Amniotic stem cell (primary cell): ENCODE data around the gene ATXN7.

Experiments used
- DNase-seq: peaks from one replicate; lab custom pipeline; 2025; lab: John Stamatoyannopoulos, UW

The ATXN7 gene, protein sequence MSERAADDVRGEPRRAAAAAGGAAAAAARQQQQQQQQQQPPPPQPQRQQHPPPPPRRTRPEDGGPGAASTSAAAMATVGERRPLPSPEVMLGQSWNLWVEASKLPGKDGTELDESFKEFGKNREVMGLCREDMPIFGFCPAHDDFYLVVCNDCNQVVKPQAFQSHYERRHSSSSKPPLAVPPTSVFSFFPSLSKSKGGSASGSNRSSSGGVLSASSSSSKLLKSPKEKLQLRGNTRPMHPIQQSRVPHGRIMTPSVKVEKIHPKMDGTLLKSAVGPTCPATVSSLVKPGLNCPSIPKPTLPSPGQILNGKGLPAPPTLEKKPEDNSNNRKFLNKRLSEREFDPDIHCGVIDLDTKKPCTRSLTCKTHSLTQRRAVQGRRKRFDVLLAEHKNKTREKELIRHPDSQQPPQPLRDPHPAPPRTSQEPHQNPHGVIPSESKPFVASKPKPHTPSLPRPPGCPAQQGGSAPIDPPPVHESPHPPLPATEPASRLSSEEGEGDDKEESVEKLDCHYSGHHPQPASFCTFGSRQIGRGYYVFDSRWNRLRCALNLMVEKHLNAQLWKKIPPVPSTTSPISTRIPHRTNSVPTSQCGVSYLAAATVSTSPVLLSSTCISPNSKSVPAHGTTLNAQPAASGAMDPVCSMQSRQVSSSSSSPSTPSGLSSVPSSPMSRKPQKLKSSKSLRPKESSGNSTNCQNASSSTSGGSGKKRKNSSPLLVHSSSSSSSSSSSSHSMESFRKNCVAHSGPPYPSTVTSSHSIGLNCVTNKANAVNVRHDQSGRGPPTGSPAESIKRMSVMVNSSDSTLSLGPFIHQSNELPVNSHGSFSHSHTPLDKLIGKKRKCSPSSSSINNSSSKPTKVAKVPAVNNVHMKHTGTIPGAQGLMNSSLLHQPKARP

DNA sequence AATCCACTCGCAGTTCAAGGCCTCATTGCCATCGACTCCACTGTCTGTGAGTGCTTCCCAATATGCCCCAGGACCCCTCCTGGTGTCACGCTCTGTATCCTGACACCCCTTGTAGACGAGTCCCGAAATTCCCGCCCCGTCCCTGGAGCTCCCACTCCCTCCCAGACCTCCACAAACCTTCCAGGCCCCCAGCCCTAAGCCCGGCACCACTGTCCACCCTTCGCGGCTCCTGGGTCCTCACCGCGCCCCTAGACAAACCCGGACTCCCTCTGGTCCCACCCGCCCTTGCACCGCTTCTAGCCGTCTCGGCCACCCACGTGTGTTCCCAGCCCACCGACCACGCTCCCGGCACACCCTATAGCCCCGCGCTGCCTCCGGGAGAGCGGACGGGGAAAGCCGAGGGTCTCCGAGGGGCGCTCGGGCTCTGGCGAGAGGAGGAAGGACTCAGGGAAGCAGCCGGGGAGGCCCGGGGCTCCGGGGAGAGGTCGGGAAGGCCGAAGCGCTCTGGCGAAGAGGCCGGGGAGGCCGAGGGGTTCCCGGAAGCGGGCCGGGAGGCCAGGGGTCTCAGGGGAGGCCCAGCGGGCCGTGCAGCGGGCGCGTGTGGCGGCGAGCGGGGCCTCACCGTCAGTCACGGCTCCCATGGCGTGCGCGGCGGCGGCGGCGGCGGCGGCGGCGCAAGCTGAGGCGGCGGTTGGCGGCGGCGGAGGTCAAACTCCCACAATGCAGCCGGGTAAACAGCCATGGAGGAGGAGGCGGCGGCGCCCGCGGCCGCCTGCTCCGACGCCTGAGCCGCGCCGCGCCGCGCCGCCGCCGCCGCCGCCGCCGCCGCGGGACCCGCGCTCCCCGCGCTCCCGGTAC lies at the start of gene ATXN7, which contains the start of gene THOC7:
Gene ATXN7 (plus strand): TSS at position 718 of the 858 bp plus-strand sequence. CDS start 48,732 bp downstream, outside the sequence.
Gene THOC7 (minus strand): TSS at position 656 of the 858 bp plus-strand sequence. CDS start 15 bp downstream, at position 641.
- peak; percentile 37 for DNase-seq

DNA sequence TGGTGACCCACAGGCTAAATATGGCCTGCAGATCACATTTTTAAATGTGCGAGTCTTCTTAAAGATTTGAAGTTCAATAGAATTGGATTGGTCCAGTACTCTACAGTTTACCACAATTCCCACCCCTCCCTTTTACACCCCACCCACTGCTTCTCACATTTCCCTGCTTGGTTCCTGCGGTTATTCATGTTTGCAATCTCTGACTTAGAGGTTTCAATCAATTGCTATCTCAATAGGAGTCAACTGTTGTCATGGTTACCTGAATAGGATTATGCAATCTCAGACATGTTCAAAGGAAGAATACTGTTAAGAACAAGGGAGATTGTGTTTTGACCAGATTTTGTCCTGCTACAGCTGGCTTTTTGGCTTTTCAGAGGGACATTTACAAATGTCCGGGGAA lies 49.4 kb upstream of the ATXN7 start:
- no peak for DNase-seq

DNA sequence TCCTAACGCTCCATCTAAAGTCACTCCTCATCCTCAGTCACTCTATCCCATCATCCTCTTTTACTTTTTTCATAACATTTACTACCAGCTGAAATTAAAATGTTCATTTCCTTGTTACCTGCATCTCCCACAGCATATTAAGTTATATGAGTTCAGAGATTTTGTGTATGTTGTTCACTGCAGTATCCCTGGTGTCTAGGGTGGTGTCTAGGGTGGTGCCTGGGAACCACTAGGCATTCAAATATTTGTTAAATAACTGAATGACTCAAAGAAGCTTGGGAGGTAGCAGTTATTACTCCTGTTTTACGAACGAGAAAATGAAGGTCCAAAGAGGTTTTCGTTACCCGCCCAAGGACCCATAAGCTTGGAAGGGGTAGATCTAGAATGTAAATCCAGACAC lies 46.4 kb upstream of the ATXN7 start:
- DNase-seq: no peak

DNA sequence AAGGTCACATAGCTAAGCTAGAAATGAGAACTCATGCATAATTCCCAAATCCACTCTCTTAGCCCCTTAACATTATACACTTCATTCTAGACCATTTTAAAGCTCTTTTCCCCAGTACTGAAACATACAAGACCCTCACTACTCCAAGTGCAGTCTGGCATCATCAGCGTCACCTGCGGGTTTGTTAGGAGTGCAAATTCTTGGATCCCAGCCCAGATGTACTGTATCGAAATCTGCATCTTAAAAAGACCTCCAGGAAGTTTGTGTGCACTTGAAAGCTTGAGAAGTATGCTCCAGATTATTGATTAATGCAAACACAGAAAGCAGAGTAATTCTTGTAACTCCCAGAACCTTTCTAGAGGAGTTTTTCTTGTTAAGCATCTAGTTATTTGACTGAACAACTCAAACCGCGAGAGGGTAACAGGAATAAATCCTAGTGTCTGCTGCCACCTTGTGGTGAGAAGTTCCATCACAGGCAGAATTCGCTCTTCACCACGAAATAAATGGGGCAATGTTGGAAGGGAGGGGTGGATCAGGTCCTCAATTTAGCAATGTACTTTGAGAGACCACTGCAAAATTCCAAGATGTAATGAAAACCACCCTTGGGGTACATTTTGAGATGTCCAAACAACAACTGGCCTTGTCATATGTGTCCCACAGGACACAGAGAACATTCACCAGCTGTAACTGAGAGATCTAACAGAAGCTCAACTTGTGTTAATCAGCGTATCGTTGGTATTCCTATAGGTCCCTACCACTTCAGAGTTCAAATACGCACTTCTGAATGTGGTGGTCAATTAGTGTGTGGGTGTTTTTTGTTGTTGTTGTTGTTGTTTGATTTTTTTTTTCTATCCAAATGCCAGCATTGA lies 45.2 kb upstream of the ATXN7 start:
- DNase-seq: peak; percentile 37

DNA sequence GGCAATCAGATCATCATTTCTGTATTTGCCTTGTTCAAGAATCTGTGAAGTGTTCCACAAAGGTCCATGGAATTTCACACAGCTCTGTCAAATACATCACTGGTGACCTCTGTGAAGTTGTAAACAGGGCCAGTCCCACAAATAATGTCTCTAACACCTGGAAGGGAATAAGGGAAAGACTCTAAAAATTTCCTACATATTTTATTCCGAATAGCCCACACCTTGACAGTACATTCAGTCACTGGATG lies 44.6 kb upstream of the ATXN7 start, which contains the start of gene C3orf49:
Gene C3orf49 (plus strand): TSS at position 149 of the 248 bp plus-strand sequence. CDS start 173 bp downstream, outside the sequence.
- no peak for DNase-seq

DNA sequence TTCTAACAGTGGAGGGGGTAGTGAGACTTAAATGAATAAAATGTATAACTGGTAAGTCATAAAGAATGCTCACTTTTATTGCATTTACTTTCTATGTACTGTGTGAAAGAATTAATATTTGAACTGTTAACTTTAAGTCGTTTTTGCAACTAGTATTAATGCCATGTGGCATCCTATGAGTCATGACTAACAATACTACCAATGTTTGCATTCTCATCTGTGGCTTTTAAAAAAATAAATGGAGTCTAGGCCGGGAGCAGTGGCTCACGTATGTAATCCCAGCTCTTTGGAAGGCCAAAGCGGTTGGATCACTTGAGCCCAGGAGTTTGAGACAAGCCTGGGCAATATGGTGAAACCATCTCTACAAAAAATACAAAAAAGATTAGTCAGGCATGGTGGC lies 39.4 kb upstream of the ATXN7 start:
- DNase-seq: peak; percentile 4

DNA sequence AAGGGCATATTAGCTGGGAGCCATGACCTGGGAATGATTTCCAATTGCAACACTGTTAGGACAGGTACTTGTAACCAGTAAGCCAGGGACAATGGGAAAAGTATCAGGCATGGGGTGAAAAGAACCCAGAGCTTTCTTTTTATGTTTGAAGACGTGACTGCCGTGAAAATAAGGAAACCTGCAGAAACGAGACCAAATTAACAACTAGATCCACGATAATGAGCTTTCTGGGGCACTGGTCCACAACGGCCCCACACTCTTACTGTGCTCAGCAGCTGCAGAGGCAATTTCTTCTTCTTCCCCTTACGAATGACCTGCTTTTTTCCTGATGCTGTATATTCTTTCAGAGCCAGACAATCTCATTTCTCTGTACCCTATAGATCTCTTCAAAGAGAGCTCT lies 33.1 kb upstream of the ATXN7 start:
- no peak for DNase-seq

DNA sequence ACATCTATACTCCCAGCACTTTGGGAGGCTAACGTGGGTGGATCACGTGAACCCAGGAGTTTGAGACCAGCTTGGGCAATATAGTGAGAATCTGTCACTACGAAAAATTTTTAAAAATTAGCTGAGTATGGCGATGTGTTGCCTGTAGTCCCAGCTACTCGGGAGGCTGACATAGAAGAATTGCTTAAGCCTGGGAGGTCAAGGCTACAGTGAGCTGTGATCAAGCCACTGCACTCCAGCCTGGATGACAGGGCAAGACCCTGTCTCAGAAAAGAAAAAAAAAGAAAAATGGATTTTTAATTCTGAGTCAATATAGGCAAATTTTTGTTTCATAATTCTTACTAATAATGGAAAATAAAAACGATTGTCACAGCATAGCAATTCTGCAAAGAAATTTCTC lies 31.3 kb upstream of the ATXN7 start:
- no peak for DNase-seq

DNA sequence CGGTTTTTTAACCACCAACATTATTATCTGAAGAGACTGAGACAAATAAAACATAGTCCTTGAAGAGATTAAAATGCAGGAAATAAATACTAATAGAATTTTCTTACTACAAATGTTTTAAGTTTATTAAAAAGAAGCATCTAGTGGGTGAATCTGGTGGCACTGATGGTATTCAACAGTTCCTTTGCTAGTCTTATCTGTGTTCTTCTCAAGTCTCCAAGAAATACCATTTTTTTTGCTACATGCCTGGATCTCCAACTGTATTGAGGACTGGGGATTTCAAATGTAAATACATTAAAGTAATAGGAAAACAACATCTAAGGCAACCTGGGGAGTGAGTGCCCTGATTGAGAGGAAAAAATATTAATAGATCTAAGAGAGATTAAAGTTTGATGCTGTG lies 22.0 kb upstream of the ATXN7 start:
- no peak for DNase-seq

DNA sequence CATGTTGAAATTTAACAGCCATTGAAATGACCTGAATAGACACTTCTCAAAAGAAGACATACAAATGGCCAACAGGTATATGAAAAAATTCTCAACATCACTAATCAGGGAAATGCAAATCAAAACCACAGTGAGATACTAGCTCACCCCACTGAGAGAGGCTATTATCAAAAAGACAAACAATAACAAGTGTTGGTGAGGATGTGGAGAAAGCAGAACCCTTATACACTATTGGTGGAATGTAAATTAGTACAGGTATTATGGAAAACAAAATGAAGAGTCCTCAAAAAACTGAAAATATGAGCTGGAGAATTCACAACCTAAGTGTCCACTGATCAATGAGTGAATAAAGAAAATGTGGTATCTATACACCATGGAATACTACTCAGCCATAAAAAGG lies 21.5 kb upstream of the ATXN7 start:
- no peak for DNase-seq

DNA sequence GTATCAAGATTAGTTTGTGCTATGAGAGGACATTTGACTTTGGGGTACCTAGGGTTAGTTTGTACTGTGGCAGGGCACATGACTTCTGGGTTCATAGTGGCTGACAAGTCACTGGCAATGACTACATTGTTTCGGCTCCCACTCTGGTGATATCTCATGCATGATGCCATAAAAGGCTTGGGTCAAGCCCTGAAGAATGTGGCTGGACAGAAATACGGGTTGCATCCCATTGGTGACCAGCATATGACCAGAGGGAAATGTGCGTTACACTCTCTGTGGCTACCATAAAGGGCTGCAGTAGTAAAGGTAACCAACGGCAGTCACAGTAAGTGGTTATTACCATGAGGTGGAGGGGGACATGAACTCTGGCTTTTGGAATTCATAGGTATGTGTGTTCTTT lies 18.5 kb upstream of the ATXN7 start:
- no peak for DNase-seq

DNA sequence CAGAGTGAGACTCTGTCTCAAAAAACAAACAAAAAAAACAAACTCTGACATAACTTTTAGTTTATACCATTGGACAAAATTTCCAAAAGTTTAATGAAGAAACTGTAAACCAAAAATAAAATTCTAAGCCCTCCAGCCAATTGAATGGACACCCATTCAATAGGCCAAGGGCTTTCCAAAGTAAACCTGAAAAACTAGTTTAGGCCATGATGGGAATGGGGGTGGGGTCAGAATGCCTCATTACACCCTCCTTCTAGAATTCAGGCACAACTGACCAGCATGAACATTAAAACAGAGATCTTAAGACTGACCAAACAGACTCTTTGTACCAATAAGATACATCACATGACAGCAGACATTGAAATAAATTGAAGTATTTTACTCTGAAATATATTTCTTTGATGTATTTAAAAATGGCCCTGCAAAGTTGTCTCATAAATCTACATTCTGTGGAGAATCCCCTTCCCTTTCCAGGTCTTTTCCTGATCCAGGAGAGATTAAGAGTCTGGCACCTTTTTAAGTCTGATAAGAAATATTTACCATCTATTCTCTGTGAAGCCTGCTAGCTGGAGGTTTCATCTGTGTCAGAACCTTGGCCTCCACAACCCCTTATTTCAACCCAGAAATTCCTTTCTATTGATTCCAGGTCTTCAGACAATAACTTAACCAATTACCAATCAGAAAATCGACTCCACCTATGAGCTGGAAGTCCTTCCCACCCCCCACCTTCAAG lies 15.8 kb upstream of the ATXN7 start:
- no peak for DNase-seq

DNA sequence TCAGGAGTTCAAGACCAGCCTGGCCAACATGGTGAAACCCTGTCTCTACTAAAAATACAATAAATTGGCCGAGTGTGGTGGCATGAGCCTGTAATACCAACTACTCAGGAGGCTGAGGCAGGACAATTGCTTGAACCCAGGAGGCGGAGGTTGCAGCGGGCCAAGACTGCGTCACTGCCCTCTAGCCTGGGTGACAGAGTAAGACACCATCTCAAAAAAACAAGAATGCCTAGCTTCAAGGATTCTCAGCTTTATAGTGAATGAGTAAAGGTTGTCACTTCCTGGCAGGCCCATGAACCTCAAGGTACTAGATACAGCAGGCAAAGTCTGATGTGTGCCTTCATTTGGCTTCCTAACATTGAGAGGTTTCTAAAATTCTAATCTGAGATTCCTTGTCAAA lies 14.5 kb upstream of the ATXN7 start:
- no peak for DNase-seq

DNA sequence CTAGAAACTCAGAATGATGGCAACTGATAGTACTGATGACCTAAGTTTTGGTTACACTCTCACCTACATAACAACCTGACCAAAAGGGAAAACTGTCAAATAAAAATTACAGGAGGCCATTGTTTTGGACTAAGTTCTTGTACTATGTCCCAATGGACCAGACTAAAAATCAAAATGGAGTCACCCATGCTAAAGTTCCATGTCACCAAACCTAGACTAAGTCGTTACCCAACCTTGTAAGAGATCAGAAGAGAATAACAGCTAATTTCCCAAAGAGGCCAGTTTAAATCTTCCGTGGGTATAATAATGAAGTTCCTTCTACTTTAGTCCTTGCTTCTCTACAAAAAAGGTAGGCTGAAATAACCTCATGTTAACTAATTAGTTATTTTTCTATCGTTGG lies 12.4 kb upstream of the ATXN7 start:
- DNase-seq: no peak

DNA sequence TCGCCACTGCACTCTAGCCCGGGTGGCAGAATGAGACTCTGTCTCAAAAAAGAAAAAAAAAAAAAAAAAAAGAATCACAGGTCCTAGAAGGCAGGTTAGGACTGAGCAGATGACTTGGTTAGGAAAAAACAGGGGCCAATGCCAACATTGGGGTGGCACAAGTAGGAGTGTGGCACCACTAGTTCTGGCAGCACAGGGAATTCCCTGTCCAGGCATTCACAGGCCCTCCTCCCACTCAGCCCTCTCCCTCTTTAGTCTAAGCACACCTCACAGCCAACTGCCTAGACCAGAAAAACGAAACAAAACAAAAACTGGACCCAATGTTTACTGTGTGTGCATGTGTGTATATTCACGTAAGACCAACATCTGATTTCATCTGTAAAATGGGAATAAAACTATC lies 10.6 kb upstream of the ATXN7 start:
- DNase-seq: no peak

DNA sequence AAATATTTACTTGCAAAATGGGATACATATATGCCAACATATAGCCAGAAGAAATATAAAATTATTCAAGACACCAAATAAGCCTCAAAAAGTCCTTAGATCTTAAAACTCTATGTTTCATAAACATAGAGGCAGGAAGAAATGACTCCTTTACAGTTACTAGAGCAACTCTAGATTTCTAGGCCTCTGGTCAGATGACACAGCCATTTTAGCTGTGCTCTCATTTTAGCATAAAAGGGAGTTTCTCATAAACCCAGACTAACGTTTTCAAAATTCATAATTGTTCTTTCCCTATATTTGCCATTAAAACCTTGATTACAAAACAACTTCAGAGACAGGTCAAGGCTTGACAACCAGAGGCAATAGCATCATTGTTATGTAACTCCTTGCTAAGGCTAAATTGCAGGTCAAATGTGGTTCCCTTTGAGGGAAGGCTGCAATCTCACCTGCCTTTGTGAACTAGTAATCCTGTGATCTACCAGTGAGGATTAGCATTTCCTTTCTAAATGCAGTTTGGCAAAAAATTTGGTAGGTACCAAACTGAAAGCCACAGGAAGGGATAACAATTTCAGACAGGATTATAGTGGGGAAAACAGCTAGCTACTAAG lies 8.2 kb upstream of the ATXN7 start:
- no peak for DNase-seq

DNA sequence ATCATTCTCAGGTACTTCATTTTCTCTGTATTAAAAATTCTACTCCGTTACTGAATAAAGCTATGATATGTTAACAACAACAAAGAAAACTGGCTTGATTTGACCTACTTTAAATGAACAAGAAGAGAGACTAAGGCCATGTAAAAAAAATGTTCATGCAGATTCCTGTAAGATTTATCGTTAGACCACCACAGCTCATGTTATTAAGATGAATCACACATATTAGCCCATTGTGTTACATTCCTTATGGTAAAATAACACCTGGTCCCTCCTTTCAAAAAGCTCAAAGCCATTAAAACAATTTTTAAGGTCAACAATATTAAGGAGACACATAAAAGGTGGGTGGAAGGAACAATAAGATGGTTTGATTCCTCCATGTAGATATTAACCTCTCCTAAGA lies 6.4 kb upstream of the ATXN7 start:
- DNase-seq: no peak

DNA sequence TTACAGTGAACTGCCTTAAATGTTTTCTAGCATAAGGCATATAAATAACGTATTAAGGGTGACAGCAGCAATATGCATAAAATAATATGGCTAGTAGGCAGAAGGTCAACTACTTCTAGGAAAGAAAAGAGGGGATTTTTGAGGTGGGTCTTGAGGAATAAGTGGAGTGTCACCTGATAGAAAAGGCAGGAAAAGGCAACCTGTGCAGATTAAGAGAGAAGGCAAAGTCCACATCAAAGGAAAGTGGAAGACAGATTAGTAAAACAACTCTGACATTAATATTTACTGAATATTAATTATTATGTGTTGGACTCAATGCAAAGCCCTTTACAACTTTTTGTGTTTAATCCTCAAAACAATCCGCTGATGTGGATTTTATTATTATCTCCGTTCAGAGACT lies 2.9 kb upstream of the ATXN7 start:
- no peak for DNase-seq

DNA sequence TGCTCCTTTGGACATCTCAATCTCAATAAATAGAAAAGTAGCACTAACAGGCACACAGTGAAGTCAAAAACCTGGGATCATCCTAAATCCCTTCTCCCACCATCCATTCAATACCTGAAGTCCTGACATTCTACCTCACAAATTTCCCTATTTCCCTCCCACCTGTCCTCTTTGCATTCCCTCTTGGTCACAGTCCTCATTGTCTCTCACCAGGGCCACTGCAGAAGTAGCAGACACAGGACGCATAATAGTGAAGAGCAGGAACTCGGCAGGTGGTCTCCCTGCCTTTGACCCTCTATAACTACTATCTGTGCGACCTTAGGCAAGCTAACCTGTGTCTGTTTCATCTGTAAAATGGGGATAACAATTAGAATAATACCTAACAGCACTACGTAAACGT lies 2.4 kb upstream of the ATXN7 start:
- no peak for DNase-seq

DNA sequence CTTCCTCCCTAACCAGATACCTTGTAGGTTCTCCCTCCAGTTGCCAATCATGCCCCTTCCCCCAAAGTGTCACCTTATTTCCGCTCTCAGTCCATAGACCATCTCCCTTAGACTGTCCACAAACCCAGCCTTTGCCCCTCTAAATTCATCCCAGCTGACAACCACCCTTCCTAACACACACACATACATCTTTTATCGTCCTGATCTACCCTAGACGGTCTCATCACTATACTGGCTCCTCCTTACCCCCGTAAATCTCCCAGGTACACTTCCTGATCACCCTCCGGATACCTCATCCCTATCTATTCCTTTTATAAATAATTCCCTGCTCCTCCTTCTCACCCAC lies 890 bp upstream of the ATXN7 start:
- no peak for DNase-seq
